Stimulated activated CD8-positive, alpha-beta memory T cell treated with anti-CD3 and anti-CD28 coated beads, Interleukin-12 subunit alpha, Interleukin-12 subunit beta, amount 100 ng/mL, for 1 hour (primary cell): ENCODE data around the gene COL15A1.
A peak's percentile ranks its signal among the peaks of the same experiment; 100 is the strongest.

Experiments used
- DNase-seq: peaks from one replicate; pipeline ENCODE4 v3.0.0-alpha.2; 2020; ENCODE audit warnings: low read depth

COL15A1 gene

DNA sequence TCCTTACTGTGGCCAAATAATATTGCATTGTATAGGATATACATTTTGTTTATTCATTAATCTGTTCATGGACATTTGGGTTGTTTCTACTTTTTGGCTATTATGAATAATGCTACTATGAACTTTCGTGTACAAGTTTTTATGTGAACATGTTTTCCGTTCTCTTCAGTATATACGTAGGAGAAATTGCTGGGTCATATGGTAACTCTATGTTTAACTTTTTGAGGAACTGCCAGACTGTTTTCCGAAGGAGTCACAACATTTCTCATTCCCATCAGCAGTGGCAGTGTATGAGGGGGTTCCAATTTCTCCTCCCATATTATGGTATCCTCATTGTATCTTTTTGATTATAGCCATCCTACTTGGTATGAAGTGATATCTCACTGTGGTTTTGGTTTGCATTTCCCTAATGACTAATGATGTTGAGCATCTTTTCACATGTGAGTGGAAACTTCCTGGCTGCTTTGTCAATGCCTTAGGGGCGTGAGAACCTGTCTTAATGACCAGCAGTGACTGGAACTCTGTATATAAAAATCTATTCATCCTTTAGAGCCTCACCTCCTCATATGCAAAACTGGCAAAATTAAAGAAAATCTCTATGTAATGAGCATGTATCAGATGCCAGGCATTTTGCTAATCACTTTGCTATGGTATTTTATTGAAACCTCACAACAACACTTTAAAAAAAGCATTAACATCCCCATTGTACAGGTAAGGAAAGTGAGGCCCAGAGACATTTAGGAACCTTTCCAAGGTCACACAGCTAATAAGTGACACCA is 113.4 kb downstream of the COL15A1 start:
- no peak for DNase-seq

DNA sequence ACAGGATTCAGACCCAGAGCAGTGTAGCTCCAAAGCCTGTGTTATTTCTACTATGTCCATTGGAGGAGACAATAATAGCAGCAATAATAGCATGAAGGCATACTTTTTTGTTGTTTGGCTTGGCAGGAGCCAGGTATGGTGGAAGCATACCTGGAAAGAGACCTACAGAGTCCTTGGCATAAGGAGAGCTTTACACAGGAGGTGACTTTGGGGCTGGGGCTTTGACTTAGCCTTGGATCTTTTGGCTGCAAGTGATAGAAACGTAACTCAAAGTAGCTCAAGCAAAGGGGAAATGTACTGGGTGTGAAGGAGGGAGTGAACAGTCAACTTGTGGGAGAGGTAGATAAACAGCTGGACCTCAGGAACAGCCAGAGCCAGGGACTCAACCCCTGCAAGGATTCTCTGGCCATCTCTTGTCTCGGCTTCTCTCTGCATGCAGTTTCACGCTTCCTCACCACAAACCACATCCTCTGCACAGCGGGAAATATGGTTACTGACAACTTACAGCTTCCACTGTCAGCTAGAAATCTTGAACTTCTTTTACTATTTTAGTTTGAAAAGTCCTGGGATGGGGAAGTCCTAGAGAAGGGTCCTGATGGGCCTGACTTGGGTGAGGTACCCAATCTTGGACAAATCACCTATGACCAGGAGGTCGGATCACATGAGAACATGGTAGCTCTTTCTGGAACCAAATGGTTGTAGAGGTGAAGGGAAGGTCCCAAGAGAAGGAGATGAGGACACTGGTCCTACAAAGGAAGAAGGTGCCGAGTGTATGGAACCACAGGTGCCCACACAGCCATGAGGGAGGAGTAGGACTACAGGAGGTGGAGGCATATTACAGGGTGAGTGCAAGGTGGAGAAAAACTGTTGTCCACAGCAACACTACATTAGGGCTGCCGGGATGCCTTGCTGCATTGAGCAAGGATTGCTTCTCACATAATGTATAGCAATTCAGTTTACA is 114.2 kb downstream of the COL15A1 start:
- peak; percentile 49 for DNase-seq

DNA sequence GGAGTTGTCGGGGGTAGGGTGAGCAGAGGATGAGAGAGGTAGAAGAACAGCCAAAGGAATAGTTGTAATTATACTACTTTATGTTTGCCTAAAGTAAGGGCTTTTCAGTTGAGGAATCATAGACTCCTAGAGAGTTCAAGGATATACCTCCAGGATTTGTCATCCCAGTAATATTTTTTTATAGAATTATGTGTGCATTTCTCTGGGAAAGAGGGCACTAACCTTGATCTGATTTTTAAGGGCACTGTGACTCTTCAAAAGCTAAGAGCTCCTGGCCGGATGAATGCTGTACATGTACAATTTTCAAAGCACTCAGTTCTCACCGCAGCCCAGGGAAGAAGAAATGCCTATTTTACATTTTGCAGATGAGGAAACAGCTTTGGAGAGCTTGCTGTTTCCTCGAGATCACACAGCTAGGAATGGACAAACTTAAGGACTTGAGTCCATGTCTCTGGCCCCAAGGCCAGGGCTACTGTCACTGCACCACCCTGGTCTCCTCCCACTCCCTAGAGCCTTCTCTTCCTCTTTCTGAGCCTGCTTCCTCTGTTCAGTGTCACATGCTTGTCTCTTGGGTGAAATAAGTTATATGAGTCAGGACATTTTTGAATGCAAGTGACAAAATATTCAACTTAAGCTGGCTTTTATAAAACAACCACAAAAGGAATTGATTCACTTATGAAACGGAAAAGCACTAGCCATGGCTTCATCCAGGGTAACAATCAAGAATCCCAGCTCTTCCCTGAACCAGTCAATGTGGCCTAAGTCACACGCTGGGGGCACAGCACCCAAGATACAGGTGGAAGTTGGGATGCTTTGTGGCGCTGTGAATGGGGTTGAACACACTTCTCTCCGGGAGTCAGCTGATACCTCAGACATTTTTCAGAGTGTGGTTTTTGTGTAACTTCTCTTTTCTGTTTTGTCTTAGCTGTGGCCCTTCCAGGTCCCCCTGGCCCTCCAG is 115.5 kb downstream of the COL15A1 start:
- no peak for DNase-seq

DNA sequence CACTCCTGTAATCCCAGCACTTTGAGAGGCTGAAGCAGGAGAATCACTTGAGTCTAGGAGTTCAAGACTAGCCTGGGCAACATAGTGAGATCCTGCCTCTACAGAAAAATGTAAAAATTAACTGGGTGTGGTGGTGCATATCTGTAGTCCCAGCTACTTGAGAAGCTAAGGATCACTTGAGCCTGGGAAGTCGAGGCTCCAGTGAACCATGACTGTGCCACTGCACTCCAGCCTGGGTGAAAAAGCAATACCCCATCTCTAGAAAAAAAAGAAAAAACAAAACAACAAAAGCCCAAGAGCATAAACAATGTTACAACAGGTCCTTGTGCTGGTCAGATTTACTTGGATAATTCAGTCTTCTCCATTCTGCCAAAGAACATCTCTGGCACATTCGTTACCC is 116.9 kb downstream of the COL15A1 start:
- DNase-seq: no peak

DNA sequence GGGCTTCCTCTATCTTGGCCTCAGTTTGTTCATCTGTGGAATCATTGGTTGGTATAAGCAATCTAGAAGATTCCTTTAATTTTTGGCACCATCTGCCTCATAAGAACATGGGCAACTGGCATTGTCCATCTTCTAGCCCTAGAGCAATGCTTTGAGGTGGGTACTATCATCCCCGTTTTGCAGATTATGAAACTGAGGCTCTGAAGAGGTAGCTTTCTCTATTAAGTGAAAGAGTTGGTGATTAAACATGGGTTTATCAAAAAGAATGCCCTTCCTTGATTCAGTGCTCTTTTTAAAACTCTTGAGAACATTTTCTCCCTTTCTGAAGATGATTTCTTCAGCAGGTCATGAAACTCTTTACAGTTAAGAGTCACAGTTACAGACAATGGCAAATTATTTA is 118.8 kb downstream of the COL15A1 start:
- DNase-seq: no peak

DNA sequence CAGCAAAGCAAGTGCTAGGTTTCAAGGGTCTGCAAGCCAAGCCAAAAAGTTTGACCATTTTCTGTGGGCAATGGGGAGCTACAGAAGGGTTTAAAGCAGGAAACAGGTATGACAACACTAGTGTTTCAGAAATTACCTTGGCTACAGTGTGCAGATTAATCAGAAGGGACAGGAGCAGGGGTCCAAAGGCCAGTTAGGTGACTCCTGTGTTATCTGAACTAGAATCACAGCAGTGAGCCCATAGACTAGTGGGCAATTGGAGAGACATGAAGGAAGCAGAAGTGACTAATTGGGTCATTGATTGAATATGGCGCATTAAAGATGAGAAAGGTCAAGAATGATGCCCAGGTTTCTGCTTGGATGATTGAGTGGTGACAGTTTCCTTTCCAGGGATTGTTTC is 119.8 kb downstream of the COL15A1 start:
- DNase-seq: no peak

DNA sequence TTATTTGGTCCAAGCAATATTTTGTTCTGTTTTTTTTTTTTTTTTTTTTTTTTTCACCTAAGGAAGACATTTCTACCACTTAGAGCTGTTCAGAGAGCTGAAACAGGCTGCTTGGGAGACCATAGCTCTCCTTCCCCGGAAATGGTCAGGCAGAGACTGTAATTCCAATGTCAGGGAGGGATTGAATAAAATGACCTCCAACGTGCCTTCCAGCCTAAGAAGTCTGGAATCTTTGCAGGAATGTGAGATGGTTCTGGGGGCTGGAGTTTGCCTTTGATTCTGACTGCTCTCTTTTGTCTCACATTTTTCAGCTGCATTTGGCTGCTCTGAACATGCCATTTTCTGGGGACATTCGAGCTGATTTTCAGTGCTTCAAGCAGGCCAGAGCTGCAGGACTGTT is 122.9 kb downstream of the COL15A1 start:
- DNase-seq: no peak

DNA sequence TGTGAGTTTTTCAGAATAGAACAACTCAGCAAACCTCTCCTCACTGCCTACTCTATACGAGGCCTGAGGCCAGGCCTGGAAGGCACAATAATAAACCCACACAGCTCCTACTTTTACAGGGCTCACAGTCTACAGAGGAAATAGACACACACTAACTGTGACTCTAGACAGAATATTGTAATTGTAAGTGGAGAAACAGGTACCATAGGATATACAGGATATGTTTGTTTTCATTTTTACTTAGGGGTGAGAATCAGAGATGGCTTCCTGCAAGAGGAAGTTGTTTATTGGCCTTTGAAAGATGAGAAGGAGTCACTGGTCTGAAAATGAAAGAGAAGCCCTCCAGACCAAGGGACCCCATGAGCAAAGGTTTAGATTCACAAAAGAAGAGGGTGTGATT is 125.4 kb downstream of the COL15A1 start:
- DNase-seq: no peak

DNA sequence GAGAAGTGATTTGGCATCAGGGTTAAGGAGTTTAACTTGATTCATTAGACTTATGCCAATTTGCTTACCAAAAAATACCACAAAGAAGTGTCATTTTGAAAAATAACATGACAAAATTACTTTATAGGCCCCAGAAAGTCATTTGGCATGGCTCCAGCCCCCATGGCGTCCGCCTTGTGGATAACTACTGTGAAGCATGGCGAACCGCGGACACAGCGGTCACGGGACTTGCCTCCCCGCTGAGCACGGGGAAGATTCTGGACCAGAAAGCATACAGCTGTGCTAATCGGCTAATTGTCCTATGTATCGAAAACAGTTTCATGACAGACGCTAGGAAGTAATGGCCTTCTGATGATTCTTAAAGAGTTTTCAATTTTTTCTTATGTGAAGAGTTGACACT is 125.8 kb downstream of the COL15A1 start:
- no peak for DNase-seq

DNA sequence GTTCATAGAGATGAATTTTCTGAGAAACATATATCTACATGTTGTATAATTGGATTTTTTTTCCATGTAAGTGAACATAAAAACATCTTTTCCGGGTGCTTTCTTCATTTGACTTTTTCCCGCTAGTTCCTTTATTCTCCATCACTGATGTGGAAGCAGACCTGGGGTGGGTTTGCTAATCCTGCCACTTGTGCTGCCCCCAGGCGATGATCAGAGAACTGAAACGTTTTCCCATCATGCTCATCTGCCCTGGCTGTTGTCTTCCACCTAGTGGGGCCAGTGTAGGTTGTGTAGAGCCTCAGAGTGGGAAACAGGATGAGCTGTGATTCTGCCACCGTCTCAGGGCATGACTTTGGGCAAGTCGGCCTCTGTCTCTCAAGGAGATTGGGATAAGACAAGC is 127.0 kb downstream of the COL15A1 start:
- no peak for DNase-seq

DNA sequence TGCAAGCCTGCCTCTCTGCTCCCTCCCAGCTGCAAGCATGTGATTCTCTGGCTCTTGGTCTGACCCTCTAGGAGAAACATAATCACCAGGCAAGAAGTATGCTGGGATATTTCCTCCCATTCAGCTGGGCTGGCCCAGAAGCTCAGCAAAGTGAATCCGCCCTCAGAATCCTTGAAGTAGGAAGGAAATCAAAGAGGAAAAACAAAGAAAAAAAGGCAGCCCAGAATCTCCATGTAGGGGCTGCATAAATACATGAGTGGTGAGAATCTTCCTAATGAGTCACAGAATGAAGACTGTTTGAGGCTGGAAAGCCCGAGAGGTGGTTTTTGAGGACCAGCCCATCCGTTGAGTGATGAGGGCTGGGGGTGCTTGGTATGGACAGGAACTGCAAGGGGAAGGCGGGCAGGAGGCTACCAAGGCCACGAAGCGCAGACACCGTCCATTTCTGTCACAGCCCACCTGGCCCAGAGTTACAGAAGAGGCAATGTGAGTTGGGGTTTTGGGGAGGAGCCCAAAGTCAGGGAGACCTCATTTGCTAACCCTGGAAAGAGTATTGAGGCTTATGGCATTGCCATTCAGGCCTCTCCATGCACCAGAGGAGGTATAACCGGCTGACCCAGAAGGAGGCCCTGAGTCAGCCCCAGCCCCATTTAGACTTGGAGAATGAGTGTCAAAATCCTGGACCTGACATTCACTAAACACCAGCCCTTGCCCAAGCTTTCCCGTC is 127.8 kb downstream of the COL15A1 start:
- DNase-seq: no peak

DNA sequence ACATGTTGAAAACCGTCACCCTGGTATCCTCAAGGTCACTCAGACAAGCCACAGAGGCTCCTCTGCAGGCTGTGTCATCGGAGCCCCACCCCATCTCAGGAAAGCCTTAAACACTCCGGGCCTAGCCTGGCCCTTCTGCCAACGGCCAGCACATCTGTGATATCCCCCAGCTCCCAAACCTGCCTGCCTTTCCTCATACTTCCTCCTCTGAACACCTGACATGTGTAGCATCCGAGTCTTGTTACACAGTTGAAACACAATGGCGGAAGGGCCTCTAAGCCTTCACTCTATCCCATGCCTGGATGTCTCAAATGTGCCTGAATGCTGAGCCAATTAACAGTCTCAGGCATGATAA is 128.3 kb downstream of the COL15A1 start:
- DNase-seq: no peak

DNA sequence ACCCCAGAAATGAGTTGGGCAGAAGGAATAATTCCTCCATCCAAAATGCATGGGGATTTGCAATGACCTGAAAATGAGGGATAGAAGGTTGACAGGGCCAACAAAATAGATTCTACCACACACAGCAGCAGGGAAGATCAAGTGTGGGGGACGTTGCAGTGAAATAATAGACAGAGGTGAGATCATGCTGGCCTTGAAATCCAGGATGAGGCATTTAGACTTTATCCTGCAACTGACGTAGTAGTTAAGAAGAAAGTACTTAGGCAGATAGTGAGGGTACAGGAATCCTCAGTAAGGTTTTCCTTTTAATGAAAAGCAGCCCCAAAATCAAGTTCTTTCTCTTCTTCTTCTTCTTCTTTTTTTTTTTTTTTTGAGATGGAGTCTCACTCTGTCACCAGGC is 129.6 kb downstream of the COL15A1 start:
- DNase-seq: no peak

DNA sequence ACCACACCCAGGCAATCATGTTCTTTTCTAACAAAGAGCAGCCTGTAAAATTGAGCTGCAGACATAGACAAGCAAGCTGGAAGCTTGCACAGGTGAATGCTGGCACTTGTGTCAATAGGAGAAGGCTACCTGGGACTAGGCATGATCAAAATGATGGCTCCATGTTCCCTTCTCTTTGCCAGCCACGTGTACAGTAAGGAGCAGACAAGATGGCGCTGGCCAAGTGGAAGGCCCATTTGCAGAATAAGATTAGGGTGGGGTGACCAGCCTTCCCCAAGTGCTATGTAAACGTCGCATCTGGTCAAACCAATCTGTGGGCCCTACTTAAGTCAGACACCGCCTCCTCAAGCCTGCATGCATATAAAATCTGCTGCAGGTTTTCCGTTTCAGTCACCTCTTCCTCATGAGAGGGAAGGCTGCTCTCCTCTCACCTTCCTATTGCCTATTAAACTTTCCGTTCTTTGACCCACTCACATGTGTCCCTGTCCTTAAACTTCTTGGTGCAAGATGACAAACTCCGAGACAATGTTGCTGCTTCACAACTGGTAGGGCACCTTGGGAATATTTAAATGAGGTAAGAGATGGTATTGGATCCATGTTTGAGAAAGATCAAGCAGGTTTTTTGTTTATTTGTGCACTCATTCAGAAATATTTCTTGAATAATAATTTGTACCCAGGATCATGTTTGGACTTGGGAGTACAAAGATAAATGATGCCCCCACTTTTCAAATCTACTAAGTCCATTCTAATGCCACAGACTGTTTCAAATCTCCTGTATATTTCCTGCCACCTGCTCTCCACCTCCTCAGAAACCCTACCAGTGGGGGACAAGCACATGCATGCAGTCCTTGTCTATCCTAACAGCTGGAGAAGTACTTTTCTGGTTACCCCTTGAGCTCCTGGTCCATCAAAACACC is 130.5 kb downstream of the COL15A1 start:
- no peak for DNase-seq

DNA sequence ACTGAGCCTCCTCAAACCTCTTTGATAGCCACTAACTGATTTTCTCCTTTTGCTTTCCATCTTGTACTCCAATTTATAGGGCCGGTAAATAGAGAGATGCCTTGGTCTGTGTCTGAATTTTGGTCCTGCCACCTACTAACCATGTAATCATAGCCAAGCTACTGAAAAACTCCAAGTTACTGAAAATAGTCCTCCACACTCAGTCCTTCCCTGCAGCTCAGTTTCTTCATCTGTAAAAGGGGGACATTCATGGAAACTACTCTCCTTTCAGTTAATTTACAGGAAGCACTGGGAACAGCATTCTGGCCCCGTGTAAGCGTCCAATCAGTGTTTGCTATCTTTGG is 131.2 kb downstream of the COL15A1 start:
- DNase-seq: no peak

DNA sequence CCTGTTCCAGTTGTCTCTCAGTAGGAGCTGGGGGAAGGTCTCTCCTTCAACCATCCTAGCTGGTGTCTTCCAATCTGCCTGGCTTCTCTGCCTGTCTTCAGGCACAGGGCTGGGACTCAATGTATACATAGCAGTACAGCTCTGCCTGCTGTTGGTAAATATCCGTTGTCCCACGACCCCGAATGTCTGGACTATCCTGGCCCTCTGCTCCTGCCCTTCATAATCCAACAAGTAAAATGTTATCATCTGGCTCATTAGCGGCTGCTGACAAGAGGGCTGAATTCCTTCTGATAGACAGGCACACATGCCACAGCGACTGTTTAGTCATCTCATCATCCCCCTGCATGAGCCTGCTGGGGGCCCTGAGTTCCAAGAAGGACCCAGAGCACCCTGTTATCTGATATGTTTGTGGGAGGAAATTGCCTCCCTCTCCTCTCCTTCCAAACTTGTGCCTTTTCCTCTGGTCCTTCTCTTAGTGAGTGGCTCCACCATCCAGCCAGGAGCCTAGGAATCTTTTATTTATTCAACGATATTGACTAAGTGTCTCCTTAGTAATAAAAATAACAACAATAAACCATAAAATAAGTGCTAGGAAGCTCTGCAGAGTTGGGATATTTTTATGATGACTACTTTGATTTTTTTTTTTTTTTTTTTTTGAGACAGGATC is 131.7 kb downstream of the COL15A1 start:
- DNase-seq: no peak

DNA sequence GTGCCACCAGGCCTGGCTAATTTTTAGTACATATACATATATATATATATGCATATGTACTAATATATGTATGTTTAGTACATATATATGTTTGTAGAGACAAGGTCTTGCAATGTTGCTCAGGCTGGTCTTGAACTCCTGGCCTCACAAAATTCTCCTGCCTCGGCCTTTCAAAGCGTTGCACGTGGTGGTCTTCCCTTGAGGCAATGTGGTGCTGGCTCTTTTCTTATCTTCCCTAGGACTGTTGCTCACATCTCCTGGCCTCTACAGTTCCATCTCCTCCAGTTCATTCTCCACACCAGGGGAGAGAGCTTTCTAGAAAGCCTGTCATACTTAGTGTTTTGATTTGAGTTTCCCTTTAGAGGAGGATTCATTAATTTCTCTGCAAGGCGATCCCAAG is 132.3 kb downstream of the COL15A1 start:
- no peak for DNase-seq

DNA sequence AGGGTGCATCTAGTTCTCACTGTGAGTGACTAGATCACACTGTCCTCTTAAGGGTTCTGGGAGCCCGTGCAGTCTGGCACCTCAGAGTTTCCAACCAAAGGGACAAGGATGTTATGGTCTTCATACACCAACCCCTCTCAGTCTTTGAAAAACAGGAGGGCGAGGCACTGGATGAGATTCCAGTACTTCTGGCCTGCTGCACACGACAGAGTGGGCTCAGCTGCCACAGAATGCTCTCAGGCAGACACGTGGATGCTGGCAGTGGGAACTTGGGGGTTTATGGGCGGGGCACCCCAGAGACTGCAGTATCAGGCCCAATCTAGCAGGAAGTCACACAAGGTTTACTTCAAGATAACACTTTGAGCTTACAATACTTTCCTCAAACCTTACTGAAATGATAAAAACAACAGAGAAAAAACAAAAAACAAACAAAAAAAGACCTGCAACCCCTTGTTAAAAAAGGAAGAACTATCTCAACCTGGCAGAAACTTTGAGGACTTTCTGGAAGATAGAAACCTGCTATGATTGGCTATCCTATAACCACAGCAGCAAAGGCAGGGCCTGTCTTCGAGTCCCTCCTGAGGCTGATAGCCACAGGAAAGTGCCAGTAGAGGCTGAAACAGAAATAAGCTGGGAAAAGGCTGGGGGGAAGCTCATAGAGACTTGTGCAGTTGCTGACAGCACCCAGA is 132.9 kb downstream of the COL15A1 start:
- no peak for DNase-seq

DNA sequence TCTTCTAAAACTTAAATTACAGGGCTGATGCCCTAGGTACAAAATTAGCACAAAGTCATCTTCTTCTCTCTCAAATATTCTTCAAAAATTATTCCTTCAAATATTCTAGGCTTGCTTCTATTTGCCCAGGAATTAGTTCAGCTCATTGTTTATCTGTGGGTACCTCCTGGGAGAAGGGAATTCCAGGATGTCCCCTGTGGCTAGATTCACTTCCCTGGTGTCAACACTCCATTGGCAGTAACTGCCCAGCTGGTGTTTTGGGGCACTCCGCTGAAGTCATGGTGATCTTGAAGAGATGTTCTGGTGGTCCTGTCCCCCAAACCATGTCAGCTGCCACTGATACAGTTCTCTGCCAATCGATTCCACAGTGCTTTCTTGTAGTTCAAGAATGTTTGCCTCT is 135.0 kb downstream of the COL15A1 start:
- no peak for DNase-seq
